Measurements from ENCODE around the gene MPDZ.

Gene MPDZ

GRCh38 chr9:13139641-13140171 lies 139.8 kb downstream of the MPDZ start:
- no peak for DNase-seq (ENCODE audit: low read depth)

- DNase-seq (ENCODE audit: low read depth), result no peak
Observed at GRCh38 chr9:13137426-13137825, 142.1 kb downstream of the MPDZ start.

- DNase-seq (ENCODE audit: low read depth), result no peak
Observed at GRCh38 chr9:13131991-13132390, 147.5 kb downstream of the MPDZ start.

GRCh38 chr9:13131416-13131815 lies 148.1 kb downstream of the MPDZ start:
- DNase-seq (ENCODE audit: low read depth), result no peak

- DNase-seq (ENCODE audit: low read depth), result no peak
Observed at GRCh38 chr9:13128266-13128860, 151.1 kb downstream of the MPDZ start.

GRCh38 chr9:13127131-13127530 lies 152.4 kb downstream of the MPDZ start:
- DNase-seq (ENCODE audit: low read depth), result no peak

GRCh38 chr9:13125261-13125660 lies 154.2 kb downstream of the MPDZ start:
- no peak for DNase-seq (ENCODE audit: low read depth)

- DNase-seq (ENCODE audit: low read depth), result no peak
Observed at GRCh38 chr9:13122756-13123369, 156.6 kb downstream of the MPDZ start.

GRCh38 chr9:13118313-13118712 lies 161.2 kb downstream of the MPDZ start:
- no peak for DNase-seq (ENCODE audit: low read depth)

GRCh38 chr9:13116292-13116691 lies 163.2 kb downstream of the MPDZ start:
- DNase-seq (ENCODE audit: low read depth), result no peak

GRCh38 chr9:13113751-13114150 lies 165.7 kb downstream of the MPDZ start:
- no peak for DNase-seq (ENCODE audit: low read depth)

- no peak for DNase-seq (ENCODE audit: low read depth)
Observed at GRCh38 chr9:13113216-13113615, 166.3 kb downstream of the MPDZ start.

GRCh38 chr9:13111778-13112177 lies 167.7 kb downstream of the MPDZ start:
- no peak for DNase-seq (ENCODE audit: low read depth)

- no peak for DNase-seq (ENCODE audit: low read depth)
Observed at GRCh38 chr9:13110766-13111417, 168.6 kb downstream of the MPDZ start.

GRCh38 chr9:13109781-13110180 lies 169.7 kb downstream of the MPDZ start:
- no peak for DNase-seq (ENCODE audit: low read depth)

GRCh38 chr9:13107008-13107407 lies 172.5 kb downstream of the MPDZ start:
- DNase-seq (ENCODE audit: low read depth), result no peak

- DNase-seq (ENCODE audit: low read depth), result no peak
Observed at GRCh38 chr9:13100914-13101572, 178.4 kb downstream of the MPDZ start.

- no peak for DNase-seq (ENCODE audit: low read depth)
Observed at GRCh38 chr9:13095056-13095455, 184.4 kb downstream of the MPDZ start.

GRCh38 chr9:13090628-13091027 lies 188.9 kb downstream of the MPDZ start:
- DNase-seq (ENCODE audit: low read depth), result no peak

- DNase-seq (ENCODE audit: low read depth), result no peak
Observed at GRCh38 chr9:13089666-13090065, 189.8 kb downstream of the MPDZ start.

- no peak for DNase-seq (ENCODE audit: low read depth)
Observed at GRCh38 chr9:13088720-13089427, 190.6 kb downstream of the MPDZ start.

- no peak for DNase-seq (ENCODE audit: low read depth)
Observed at GRCh38 chr9:13083963-13084528, 195.4 kb downstream of the MPDZ start.

Measured in stimulated activated CD8-positive, alpha-beta memory T cell treated with anti-CD3 and anti-CD28 coated beads, Interleukin-12 subunit alpha, Interleukin-12 subunit beta, amount 100 ng/mL, for 1 hour (primary cell).